SK-N-SH (cell line): ENCODE data around the gene CFAP299. TPM values are rescaled to one million over a fixed set of nuclear protein-coding genes. Genes with fewer than 3 reads are reported as not detected.

Source experiments
- CTCF ChIA-PET: fragments of 300-600, 350-600 bp; formaldehyde crosslinking; extraction: SDS; loops from one replicate; lab custom pipeline; 2021; lab: Yijun Ruan, JAX
- POLR2A ChIA-PET: fragments of 350-600 bp; sonication (Branson Sonifier 250); formaldehyde crosslinking; extraction: SDS; loops from one replicate; lab custom pipeline; 2020; ENCODE audit warnings: antibody characterized with exemption, inconsistent platforms; lab: Yijun Ruan, JAX
- DNase-seq: peaks from one replicate; pipeline ENCODE4 v3.0.0; 2012
- H2AFZ ChIP-seq: fragments of 200-600 bp; sonication (generic); 2 replicates; pipeline ENCODE4 v1.8.1; 2016; ENCODE audit warnings: antibody characterized with exemption, mild to moderate bottlenecking, low read depth
- H3F3A ChIP-seq: fragments of 200-600 bp; sonication (generic); replicated peaks from 2 replicates; pipeline ENCODE3; 2016; ENCODE audit warnings: antibody characterized with exemption, mild to moderate bottlenecking; ENCODE audit not compliant: insufficient read depth
- H3K27ac ChIP-seq, 2 experiments: fragments of 200-500 bp in 1 of 2; fragments of 200-600 bp in 1 of 2; sonication (Bioruptor generic) in 1 of 2; sonication (generic), shearing (Covaris generic) in 1 of 2; 2 replicates each; pipeline versions ENCODE4 v1.5.1 to v1.6.1; 2014 to 2016; ENCODE audit warnings: low read depth in 2 of 2, inconsistent platforms in 1 of 2, low read length in 1 of 2, mild to moderate bottlenecking in 1 of 2, mixed read lengths in 1 of 2
- H3K27me3 ChIP-seq: fragments of 200-600 bp; sonication (generic), shearing (Covaris generic); 2 replicates; pipeline ENCODE4 v1.6.1; 2016; ENCODE audit warnings: mixed run types; ENCODE audit not compliant: insufficient read depth
- H3K36me3 ChIP-seq, 2 experiments: fragments of 200-500 bp in 1 of 2; fragments of 200-600 bp in 1 of 2; sonication (Bioruptor generic) in 1 of 2; sonication (generic) in 1 of 2; replicated peaks in 1 of 2; 2 replicates each; pipeline versions ENCODE3 to v1.5.1; 2014 to 2016; ENCODE audit warnings: low read length in 1 of 2, mild to moderate bottlenecking in 1 of 2; ENCODE audit not compliant: insufficient read depth in 2 of 2, control insufficient read depth in 1 of 2
- H3K4me1 ChIP-seq, 2 experiments: fragments of 200-500 bp in 1 of 2; fragments of 200-600 bp in 1 of 2; sonication (Bioruptor generic) in 1 of 2; sonication (generic), shearing (Covaris generic) in 1 of 2; 2 replicates each; pipeline versions ENCODE4 v1.5.1 to v1.6.1; 2014 to 2016; ENCODE audit warnings: low read depth in 1 of 2, low read length in 1 of 2, mixed run types in 1 of 2; ENCODE audit not compliant: insufficient read depth in 2 of 2, control insufficient read depth in 1 of 2
- H3K4me2 ChIP-seq: fragments of 200-600 bp; sonication (generic), shearing (Covaris generic); 2 replicates; pipeline ENCODE4 v1.6.1; 2017; ENCODE audit warnings: mixed run types
- H3K4me3 ChIP-seq, 2 experiments: fragments of 200-500 bp in 1 of 2; fragments of 200-600 bp in 1 of 2; sonication (Bioruptor generic) in 1 of 2; sonication (generic), shearing (Covaris generic) in 1 of 2; 2 replicates each; pipeline versions ENCODE4 v1.5.1 to v1.8.1; 2014 to 2016; ENCODE audit warnings: low read depth in 2 of 2, inconsistent platforms in 1 of 2, low read length in 1 of 2, mild to moderate bottlenecking in 1 of 2, mixed read lengths in 1 of 2, moderate library complexity in 1 of 2
- H3K79me2 ChIP-seq: fragments of 200-600 bp; sonication (generic); 2 replicates; pipeline ENCODE4 v1.8.1; 2017; ENCODE audit warnings: mild to moderate bottlenecking; ENCODE audit not compliant: insufficient read depth
- H3K9ac ChIP-seq: fragments of 200-600 bp; sonication (generic); 2 replicates; pipeline ENCODE4 v1.6.1; 2017; ENCODE audit warnings: mixed run types
- H3K9me2 ChIP-seq: fragments of 200-600 bp; sonication (generic); 2 replicates; pipeline ENCODE4 v1.6.1; 2017; ENCODE audit warnings: mixed run types
- H3K9me3 ChIP-seq: fragments of 200-600 bp; sonication (generic); 2 replicates; pipeline ENCODE4 v1.6.1; 2017; ENCODE audit warnings: mixed run types, mild to moderate bottlenecking, moderate library complexity
- H4K20me1 ChIP-seq: fragments of 200-600 bp; sonication (generic); 2 replicates; pipeline ENCODE4 v1.6.1; 2017; ENCODE audit warnings: mild to moderate bottlenecking, mixed run types; ENCODE audit not compliant: insufficient read depth
- MAX ChIP-seq: IDR thresholded peaks from 2 replicates; pipeline ENCODE4 v1.4.0; 2012; ENCODE audit warnings: low read depth
- MXI1 ChIP-seq: IDR thresholded peaks from 2 replicates; pipeline ENCODE4 v1.6.1; 2012; ENCODE audit warnings: mild to moderate bottlenecking, low read depth, low read length, improper control_type of control experiment
- RAD21 ChIP-seq: IDR thresholded peaks from 2 replicates; pipeline ENCODE4 v1.6.1; 2012; ENCODE audit warnings: mild to moderate bottlenecking, low read length
- RCOR1 ChIP-seq: fragments of 150-350 bp; IDR thresholded peaks from 2 replicates; pipeline ENCODE4 v1.6.1; 2017; ENCODE audit warnings: antibody characterized with exemption, low read length
- RFX5 ChIP-seq: IDR thresholded peaks from 2 replicates; pipeline ENCODE4 v1.6.1; 2012; ENCODE audit warnings: mild to moderate bottlenecking, improper control_type of control experiment, low read length
- RXRA ChIP-seq: IDR thresholded peaks from 2 replicates; pipeline ENCODE4 v1.4.0; 2012; ENCODE audit warnings: low read depth, mild to moderate bottlenecking, borderline replicate concordance
- TEAD4 ChIP-seq: IDR thresholded peaks from 2 replicates; pipeline ENCODE4 v1.4.0; 2012; ENCODE audit warnings: mild to moderate bottlenecking, borderline replicate concordance; ENCODE audit not compliant: insufficient read depth
- polyA plus RNA-seq, 3 experiments: library from polyadenylated mRNA; depleted of rRNA; stranded (reverse); fragments of >200 nt; gene quantifications; 2 replicates each; pipeline ENCODE4 v1.2.3, GENCODE V29; 2012
- TF ChIP-seq, protein P1 (sequence below): fragments of 200-600 bp; sonication (generic); IDR thresholded peaks from 2 replicates; pipeline ENCODE4 v1.6.1; 2017; ENCODE audit warnings: antibody characterized with exemption, mild to moderate bottlenecking, moderate library complexity
- TF ChIP-seq, protein P2 (sequence below): fragments of 150-350 bp; IDR thresholded peaks from 2 replicates; pipeline ENCODE4 v1.6.1; 2017; ENCODE audit warnings: antibody characterized with exemption, low read length, low read depth, borderline replicate concordance
- TF ChIP-seq, protein P3 (sequence below): IDR thresholded peaks from 2 replicates; pipeline ENCODE4; 2012

Gene CFAP299
- polyA plus RNA-seq, 1 of the 3 experiments (the other 2 are of a cell fraction): 1.2 TPM

GRCh38 chr4:80839281-80839680 lies 503.8 kb downstream of the CFAP299 start (continued):
- TF ChIP-seq, protein P1, sequence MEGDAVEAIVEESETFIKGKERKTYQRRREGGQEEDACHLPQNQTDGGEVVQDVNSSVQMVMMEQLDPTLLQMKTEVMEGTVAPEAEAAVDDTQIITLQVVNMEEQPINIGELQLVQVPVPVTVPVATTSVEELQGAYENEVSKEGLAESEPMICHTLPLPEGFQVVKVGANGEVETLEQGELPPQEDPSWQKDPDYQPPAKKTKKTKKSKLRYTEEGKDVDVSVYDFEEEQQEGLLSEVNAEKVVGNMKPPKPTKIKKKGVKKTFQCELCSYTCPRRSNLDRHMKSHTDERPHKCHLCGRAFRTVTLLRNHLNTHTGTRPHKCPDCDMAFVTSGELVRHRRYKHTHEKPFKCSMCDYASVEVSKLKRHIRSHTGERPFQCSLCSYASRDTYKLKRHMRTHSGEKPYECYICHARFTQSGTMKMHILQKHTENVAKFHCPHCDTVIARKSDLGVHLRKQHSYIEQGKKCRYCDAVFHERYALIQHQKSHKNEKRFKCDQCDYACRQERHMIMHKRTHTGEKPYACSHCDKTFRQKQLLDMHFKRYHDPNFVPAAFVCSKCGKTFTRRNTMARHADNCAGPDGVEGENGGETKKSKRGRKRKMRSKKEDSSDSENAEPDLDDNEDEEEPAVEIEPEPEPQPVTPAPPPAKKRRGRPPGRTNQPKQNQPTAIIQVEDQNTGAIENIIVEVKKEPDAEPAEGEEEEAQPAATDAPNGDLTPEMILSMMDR: no peak
- TF ChIP-seq TEAD4: no peak
- TF ChIP-seq, protein P2, sequence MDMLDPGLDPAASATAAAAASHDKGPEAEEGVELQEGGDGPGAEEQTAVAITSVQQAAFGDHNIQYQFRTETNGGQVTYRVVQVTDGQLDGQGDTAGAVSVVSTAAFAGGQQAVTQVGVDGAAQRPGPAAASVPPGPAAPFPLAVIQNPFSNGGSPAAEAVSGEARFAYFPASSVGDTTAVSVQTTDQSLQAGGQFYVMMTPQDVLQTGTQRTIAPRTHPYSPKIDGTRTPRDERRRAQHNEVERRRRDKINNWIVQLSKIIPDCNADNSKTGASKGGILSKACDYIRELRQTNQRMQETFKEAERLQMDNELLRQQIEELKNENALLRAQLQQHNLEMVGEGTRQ: no peak

DNA sequence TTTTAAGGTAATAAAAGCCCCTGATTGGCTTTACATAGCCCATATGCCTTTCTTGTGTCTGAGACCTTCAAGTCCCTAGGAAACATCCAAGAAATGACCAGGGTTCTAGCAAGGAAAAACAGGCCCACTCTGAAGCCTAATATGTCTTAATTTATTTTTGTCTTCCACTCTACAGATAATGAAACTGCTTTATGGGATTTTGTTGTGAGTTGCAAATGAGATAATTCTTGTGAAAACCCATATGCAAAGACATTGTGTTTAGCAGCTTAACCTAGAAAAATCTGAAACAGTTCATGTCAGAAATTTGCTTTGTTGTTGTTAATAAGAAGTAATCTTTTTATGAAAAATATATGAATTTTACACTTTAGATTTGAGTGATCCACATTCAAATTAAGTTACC lies 504.3 kb downstream of the CFAP299 start:
- Histone ChIP-seq H3K79me2 (no peaks in the 10 kb centered on the region), H2AFZ (no peak overlapping the region), H3K4me3 (no peak overlapping the region), H4K20me1 (no peaks in the 10 kb centered on the region), H3K36me3 (no peaks in the 10 kb centered on the region), H3K4me1 (peaks cover 0 to 5% of the 10 kb centered on the region in 2 experiments; a peak in 1 of 4 replicates), H3K27ac (no peak overlapping the region; a peak in 1 of 4 replicates), H3F3A (no peaks in the 10 kb centered on the region), H3K4me2 (no peak overlapping the region), H3K27me3 (no peaks in the 10 kb centered on the region), H3K9me2 (no peaks in the 10 kb centered on the region), H3K9ac (no peak overlapping the region), H3K9me3 (no peaks in the 10 kb centered on the region)
- CTCF ChIA-PET: no interaction called here
- no peak for TF ChIP-seq RCOR1
- no peak for TF ChIP-seq RXRA
- TF ChIP-seq, protein P2: no peak
- TF ChIP-seq MXI1: no peak
- TF ChIP-seq RAD21: no peak
- TF ChIP-seq, protein P1: no peak
- TF ChIP-seq, protein P3, sequence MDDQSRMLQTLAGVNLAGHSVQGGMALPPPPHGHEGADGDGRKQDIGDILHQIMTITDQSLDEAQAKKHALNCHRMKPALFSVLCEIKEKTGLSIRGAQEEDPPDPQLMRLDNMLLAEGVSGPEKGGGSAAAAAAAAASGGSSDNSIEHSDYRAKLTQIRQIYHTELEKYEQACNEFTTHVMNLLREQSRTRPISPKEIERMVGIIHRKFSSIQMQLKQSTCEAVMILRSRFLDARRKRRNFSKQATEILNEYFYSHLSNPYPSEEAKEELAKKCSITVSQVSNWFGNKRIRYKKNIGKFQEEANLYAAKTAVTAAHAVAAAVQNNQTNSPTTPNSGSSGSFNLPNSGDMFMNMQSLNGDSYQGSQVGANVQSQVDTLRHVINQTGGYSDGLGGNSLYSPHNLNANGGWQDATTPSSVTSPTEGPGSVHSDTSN: no peak
- no peak for TF ChIP-seq RFX5
- TF ChIP-seq MAX: no peak
- DNase-seq: no peak
- POLR2A ChIA-PET: no interaction called here
